T-helper 1 cell treated with Interleukin-12 subunit alpha and Interleukin-12 subunit beta and Interleukin-4 antibody, amounts not matched to agents 30 μg/mL and 1 μg/mL, for 36 hours (primary cell): ENCODE data around the gene XYLT1.
A peak's percentile ranks its signal among the peaks of the same experiment; 100 is the strongest.

Experiments used
- H3K27ac Mint-ChIP-seq: one replicate; pipeline ENCODE4 v1.8.0; 2021; ENCODE audit warnings: mild to moderate bottlenecking, mixed read lengths
- H3K27me3 Mint-ChIP-seq: one replicate; pipeline ENCODE4 v1.8.0; 2021; ENCODE audit warnings: low read depth, mixed read lengths
- H3K36me3 Mint-ChIP-seq: one replicate; pipeline ENCODE4 v1.8.0; 2021; ENCODE audit warnings: low read depth, mixed read lengths
- H3K4me1 Mint-ChIP-seq: one replicate; pipeline ENCODE4 v1.8.0; 2021; ENCODE audit warnings: low read depth, mixed read lengths
- H3K4me3 Mint-ChIP-seq: one replicate; pipeline ENCODE4 v1.8.0; 2021; ENCODE audit warnings: mild to moderate bottlenecking, moderate library complexity, mixed read lengths
- H3K9me3 Mint-ChIP-seq: one replicate; pipeline ENCODE4 v1.8.0; 2021; ENCODE audit warnings: mixed read lengths

The XYLT1 gene

DNA sequence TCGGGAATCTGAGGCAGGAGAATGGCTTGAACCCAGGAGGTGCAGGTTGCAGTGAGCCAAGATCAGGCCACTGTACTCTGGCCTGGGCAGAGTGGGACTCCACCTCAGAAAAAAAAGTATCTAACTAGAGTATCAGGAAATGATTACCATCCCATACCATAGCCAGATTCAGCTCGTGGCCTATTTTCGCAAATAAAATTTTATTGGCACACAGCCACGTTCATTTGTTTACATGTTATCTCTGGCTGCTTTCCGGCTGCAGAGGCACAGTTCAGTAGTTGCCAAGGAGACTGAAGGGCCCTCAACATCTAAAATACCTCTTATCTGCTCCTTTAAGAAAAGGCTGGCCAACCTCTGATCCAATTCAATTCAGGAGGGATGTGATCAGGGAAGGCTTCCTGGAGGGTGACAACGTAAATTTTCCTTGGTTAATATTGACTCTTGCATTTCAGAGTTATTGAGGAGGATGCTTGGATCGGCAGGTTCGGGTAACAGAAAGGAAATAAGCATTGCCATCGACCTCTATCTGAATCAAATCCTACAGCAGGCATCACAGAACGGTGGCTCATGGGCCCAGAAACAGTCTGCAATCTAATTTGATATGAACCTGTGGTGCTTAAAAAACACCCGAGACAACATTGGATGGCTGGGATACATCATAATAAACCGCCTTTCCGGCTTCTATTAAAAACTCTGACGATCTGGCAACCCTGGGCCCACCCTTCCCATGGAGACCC lies 73.8 kb downstream of the XYLT1 start:
- no peak overlapping the region for H3K27ac Mint-ChIP-seq
- H3K9me3 Mint-ChIP-seq = no peaks in the 10 kb centered on the region
- H3K27me3 Mint-ChIP-seq = peaks cover 4% of the 10 kb centered on the region
- peaks cover 22% of the 10 kb centered on the region for H3K36me3 Mint-ChIP-seq
- peaks cover 26% of the 10 kb centered on the region for H3K4me1 Mint-ChIP-seq
- H3K4me3 Mint-ChIP-seq = no peak overlapping the region

DNA sequence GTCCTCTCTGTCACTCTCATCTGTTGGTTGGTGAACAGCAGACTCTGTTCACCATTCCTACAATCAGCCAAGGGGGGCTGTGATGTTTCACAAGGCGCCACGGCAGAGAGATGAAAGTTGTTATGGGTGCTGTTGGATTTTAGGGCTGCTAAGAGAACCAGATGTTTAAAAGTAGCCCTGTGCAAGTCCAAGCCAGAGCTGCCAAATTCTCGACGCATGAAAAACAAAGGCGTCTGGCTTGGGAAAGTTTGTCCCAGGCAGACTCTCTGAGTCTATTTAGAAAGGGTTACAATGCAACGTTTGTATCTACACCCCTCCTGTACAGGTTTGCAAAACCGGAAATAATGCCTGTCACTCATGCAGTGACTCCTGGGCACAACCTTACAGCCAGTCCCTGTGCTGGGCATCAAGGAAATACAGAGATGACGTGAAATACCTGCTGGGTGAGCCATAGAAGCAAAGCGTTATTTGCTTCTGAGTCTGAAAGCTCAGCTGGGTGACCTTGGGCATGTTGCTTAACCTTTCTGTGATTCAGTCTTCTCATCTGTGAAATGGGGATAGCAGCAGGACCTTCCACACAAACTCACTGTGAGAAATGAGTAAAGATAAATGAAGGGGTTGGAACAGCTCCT lies 74.8 kb downstream of the XYLT1 start:
- Mint-ChIP-seq H3K9me3 (no peaks in the 10 kb centered on the region), H3K27ac (no peak overlapping the region), H3K4me3 (no peak overlapping the region), H3K36me3 (peaks cover 28% of the 10 kb centered on the region), H3K4me1 (peaks cover 32% of the 10 kb centered on the region), H3K27me3 (peaks cover 6% of the 10 kb centered on the region)

DNA sequence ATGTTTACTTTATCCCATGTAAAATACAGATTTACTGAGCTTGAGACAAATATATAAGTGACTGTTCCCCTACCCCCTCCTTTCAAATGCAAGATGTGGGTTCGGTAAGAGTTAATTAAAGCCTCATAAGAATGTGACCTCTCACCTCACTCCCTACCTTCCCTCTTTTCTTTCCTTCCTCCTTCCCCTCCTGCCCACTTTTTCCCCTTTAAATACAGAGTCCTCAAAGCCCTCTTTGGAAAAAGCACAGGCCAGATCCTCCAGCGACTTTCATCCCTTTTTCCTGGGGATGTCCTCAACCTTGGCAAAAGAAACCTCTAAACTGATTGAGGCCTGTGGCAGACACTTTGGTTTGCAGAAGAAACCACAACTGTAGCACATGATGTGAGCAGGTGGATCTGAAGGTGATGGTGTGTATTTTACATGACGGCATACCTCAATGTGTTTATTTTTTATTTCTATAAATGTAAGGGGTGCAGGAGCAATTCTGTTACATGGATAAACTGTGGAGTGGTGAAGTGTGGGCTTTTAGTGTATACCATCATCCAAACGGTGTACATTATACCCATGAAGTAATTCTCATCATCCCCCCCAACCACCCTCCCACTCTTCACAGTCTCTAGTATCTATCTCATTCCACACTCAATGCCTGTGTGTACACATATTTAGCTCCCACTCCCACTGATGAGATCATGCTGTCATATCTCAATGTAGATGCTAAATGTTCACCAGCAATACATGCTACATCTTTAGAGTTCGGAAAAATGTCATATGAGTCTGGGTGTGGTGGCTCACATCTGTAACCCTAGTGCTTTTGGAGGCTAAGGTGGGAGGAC lies 77.7 kb downstream of the XYLT1 start:
- peaks cover 6% of the 10 kb centered on the region for H3K27me3 Mint-ChIP-seq
- H3K4me1 Mint-ChIP-seq = peaks cover 36% of the 10 kb centered on the region
- H3K27ac Mint-ChIP-seq = no peak overlapping the region
- no peak overlapping the region for H3K4me3 Mint-ChIP-seq
- peaks cover 36% of the 10 kb centered on the region for H3K36me3 Mint-ChIP-seq
- no peaks in the 10 kb centered on the region for H3K9me3 Mint-ChIP-seq

DNA sequence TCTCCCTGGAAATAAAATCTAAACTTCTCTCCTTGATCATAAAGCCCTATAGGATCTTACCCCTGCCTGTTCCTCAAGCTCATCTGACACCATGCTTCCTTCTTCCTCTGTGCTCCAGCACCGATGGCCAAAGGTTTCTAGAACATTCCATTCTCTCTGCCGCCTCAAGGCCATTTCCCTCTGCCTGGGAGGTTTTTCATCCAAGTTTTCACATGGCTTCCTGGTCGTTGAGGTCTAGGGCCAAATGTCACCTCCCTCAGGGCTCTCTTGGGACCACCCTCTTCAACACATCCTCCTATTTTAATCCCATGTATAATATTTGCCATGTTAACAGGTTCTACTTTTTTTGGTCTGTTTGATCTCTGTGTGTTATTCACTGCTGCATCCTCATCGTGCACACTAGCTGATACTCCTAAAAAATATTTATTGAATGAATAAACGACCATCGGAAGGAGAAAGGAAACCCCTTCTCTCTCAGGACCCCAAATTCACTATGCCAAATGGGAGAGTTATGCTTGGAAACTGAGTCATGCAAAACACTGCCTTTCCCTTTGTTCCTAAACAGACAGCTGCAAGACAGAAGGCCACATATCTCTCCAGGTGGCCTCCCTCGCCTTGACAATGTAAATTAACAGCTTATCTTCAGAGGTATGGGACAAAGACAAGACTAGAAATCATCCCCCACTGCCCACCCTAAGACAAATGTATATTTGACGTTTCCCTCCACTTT lies 78.5 kb downstream of the XYLT1 start:
- Mint-ChIP-seq H3K9me3 (no peaks in the 10 kb centered on the region), H3K4me3 (no peak overlapping the region), H3K27me3 (peaks cover 6% of the 10 kb centered on the region), H3K27ac (no peak overlapping the region), H3K4me1 (peaks cover 37% of the 10 kb centered on the region), H3K36me3 (peaks cover 37% of the 10 kb centered on the region)

DNA sequence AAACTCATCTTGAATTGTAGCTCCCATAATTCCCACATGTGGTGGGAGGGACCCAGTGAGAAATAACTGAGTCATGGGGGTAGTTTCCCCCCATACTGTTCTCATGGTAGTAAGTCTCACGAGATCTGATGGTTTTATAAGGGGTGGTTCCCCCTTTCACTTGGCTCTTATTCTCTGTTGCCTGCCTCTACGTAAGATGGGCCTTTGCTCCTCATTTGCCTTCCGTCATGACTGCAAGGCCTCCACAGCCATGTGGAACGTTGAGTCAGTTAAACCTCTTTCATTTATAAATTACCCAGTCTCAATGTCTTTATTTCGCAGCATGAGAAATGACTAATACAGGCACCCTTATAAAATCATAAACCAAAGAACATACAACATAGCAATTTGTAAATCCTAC lies 79.0 kb downstream of the XYLT1 start:
- H3K4me3 Mint-ChIP-seq = no peak overlapping the region
- H3K27ac Mint-ChIP-seq = no peak overlapping the region
- no peaks in the 10 kb centered on the region for H3K9me3 Mint-ChIP-seq
- peaks cover 34% of the 10 kb centered on the region for H3K4me1 Mint-ChIP-seq
- H3K27me3 Mint-ChIP-seq = peaks cover 6% of the 10 kb centered on the region
- peaks cover 34% of the 10 kb centered on the region for H3K36me3 Mint-ChIP-seq

DNA sequence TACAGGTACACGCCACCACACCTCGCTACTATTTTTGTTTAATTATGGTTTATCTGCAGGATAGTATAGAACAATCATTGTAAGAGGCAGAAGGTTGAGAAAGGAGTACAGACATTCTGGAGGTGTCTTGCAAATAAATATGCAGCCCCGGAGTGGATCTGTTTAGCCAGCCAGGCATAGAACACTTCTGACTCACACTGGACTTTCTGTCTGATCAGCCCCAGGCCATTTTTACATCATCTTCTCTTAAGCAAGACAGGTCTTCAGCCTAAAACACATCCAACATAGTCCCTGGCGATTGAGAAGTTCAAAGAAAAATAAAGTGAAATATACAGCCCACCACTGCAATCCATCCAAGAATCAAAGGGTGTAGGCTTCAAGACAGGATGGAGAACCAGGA lies 81.4 kb downstream of the XYLT1 start:
- peaks cover 34% of the 10 kb centered on the region for H3K36me3 Mint-ChIP-seq
- H3K9me3 Mint-ChIP-seq = no peaks in the 10 kb centered on the region
- H3K4me1 Mint-ChIP-seq = peaks cover 38% of the 10 kb centered on the region
- H3K27ac Mint-ChIP-seq = no peak overlapping the region
- no peak overlapping the region for H3K4me3 Mint-ChIP-seq
- H3K27me3 Mint-ChIP-seq = peaks cover 6% of the 10 kb centered on the region

DNA sequence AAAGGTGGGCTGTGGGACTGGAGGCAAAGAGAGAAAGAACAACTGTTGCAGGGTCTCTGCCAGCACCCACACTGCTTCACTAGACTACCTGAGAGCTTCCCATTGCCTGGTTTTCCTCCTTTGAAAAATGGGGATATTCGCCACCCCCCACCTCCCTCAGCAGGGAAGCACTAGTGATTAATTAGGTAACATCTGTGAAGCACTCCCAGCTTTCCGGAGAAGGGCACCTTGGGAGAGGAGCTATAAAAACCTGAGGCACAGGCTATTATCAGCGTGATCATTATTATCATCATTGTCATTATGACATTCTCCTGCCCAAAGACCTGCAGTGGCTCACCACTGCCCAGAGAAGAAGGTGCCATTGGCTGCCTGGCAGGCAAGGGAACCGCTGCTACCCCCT lies 83.5 kb downstream of the XYLT1 start:
- peaks cover 44% of the 10 kb centered on the region for H3K4me1 Mint-ChIP-seq
- H3K36me3 Mint-ChIP-seq = peaks cover 23% of the 10 kb centered on the region
- H3K27me3 Mint-ChIP-seq = peaks cover 5% of the 10 kb centered on the region
- no peak overlapping the region for H3K4me3 Mint-ChIP-seq
- H3K27ac Mint-ChIP-seq = no peak overlapping the region
- H3K9me3 Mint-ChIP-seq = no peaks in the 10 kb centered on the region

DNA sequence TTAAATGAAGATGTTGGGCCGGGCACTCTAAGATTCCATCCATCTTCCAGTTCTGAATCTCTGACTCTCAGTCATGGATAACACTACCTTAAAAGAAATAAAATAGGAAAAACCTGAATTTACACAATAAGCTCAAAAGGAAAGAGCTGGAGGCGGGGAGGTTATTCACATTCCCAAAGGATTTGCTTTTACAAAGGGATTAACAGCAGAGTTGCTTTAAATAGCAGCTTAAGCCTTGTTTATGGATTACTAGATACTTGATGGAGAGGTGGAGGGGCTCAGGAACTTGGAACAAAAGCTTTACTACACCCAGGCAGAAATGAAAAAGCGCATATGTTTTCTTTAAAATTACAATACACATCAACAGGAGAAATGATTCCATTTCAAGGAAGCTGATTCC lies 84.5 kb downstream of the XYLT1 start:
- Mint-ChIP-seq H3K9me3 (no peaks in the 10 kb centered on the region), H3K4me1 (peaks cover 42% of the 10 kb centered on the region), H3K36me3 (peaks cover 15% of the 10 kb centered on the region), H3K27ac (no peak overlapping the region), H3K27me3 (no peaks in the 10 kb centered on the region), H3K4me3 (no peak overlapping the region)

DNA sequence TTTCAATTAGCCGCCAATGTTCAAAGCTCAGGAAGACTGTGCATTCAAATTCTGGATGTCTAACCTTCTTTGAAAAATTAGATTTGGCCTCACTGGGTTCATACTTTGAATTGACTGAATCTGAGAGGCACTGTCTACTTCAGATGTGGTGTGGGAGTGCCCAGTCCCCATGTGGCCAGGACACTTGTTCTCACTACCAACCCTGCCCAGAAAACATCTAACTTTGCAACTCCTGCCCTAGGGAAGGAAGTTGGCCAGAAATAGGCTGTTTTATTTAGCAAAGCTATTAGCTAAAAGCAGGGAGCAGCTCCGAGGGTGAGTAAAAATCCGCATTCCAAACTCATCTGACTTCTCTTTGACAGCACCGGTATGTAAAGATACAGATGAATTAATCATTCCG lies 86.3 kb downstream of the XYLT1 start:
- Mint-ChIP-seq H3K36me3 (peaks cover 19% of the 10 kb centered on the region), H3K4me1 (peaks cover 46% of the 10 kb centered on the region), H3K27me3 (no peaks in the 10 kb centered on the region), H3K27ac (no peak overlapping the region), H3K4me3 (no peak overlapping the region), H3K9me3 (no peaks in the 10 kb centered on the region)

DNA sequence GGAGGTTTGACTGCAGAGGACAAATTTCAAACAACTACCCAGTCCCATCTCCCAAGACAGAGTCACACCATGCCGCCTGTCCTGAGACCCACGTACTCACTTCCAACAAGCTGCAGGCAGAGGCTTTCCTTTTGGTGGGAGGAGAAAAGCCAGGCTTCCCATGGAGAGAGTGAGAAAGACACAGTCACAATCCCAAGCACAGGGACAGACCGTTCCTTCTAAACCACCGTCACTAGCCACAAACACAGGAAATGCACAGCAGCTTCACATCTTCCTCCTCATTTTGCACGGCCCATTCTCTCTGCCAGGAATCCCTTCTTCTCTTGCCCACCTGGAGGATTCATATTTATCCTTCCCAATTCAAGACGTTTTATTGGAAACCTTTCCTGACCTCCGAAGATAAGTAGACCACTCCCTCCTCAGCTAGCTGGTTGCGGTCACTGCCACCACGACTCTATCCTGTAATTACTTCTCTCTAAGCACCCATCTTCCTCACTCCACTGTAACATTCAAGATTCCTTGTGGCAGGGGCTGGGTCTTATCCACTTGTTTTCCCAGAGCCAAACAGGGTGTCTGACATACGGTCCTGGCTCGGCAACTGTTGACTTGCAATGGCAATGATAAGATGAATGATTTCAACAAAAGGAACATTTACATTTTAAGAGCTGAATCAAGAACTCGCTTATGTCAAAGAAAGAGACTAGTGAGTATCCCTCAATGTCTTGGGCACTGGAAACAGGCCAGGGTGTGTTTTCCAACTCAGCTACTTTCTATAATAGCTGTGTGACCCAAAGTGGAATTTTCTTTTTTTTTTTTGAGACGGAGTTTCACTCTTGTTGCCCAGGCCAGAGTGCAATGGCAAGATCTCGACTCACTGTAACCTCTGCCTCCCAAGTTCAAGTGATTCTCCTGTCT lies 87.6 kb downstream of the XYLT1 start:
- no peaks in the 10 kb centered on the region for H3K27me3 Mint-ChIP-seq
- peaks cover 48% of the 10 kb centered on the region for H3K4me1 Mint-ChIP-seq
- peak overlapping the region; percentile 72 for H3K4me3 Mint-ChIP-seq
- H3K36me3 Mint-ChIP-seq = peaks cover 16% of the 10 kb centered on the region
- peak overlapping the region; percentile 71 for H3K27ac Mint-ChIP-seq
- no peaks in the 10 kb centered on the region for H3K9me3 Mint-ChIP-seq

DNA sequence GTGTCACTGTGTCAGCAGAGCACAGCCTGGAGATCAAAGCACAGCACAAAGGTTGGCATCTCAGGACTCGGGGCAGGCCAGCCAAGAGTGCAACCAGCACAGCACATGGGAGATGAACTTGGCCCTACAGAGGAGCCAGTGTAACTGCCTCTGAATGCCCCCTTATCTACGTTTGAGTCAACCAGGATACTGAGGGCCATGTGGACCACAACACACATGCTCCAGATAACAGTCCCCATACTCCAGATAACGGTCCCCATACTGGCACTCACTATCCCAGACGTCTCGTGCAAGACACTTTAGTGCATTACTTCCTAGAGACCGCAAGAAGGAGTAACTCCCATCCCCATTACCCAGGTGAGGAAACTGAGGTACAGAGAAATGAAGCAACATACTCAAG lies 88.2 kb downstream of the XYLT1 start:
- no peak overlapping the region for H3K27ac Mint-ChIP-seq
- no peaks in the 10 kb centered on the region for H3K27me3 Mint-ChIP-seq
- peaks cover 51% of the 10 kb centered on the region for H3K4me1 Mint-ChIP-seq
- H3K9me3 Mint-ChIP-seq = no peaks in the 10 kb centered on the region
- H3K36me3 Mint-ChIP-seq = peaks cover 20% of the 10 kb centered on the region
- H3K4me3 Mint-ChIP-seq = peak overlapping the region; percentile 32

DNA sequence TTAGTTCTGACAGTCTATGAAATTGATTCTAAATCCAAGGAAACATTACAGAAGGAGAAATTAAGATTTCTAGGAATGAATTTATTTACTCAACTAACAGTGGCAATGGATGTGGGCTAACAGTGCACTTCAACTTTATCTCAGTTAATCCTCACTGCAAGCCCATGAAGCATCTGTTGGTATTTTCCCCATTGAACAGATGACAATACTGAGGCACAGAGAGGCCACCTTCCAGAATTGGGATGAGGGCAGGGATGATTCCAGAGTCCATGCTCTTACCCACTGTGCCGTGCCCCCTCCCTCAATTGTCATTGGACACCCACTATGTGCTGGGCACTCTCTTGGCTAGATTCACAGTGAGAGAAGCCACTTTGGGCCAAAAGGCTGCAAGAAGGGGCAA lies 89.0 kb downstream of the XYLT1 start:
- H3K27me3 Mint-ChIP-seq = no peaks in the 10 kb centered on the region
- no peaks in the 10 kb centered on the region for H3K9me3 Mint-ChIP-seq
- H3K4me1 Mint-ChIP-seq = peaks cover 52% of the 10 kb centered on the region
- H3K36me3 Mint-ChIP-seq = peaks cover 20% of the 10 kb centered on the region
- no peak overlapping the region for H3K27ac Mint-ChIP-seq
- H3K4me3 Mint-ChIP-seq = no peak overlapping the region

DNA sequence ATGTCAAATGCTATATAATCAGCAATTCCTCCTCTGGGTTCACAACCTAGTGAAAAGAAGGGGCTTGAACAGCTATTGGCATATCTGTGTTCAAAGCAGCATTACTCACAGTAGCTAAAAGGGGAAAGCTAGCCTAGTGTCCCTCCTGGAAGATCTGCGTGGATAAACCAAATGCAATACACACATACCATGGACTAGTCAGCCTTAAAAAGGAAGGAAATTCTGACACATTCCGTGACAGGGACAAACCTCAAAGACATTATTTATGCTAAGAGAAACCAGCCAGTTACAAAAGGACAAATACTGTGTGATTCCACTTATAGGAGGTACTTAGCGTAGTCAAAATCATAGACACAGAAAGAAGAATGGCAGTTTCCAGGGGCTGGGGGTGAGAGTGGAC lies 90.1 kb downstream of the XYLT1 start:
- peak overlapping the region; percentile 61 for H3K4me3 Mint-ChIP-seq
- no peaks in the 10 kb centered on the region for H3K9me3 Mint-ChIP-seq
- H3K36me3 Mint-ChIP-seq = peaks cover 17% of the 10 kb centered on the region
- H3K4me1 Mint-ChIP-seq = peaks cover 49% of the 10 kb centered on the region
- H3K27ac Mint-ChIP-seq = peak overlapping the region; percentile 5
- no peaks in the 10 kb centered on the region for H3K27me3 Mint-ChIP-seq
